ENCODE data around the gene YIF1A. TPM values are rescaled to one million over a fixed set of nuclear protein-coding genes. Genes with fewer than 3 reads are reported as not detected.

The YIF1A gene
- total RNA-seq, 4 donors from 2014 or later: 60.6 to 99.7 (median 72.3) TPM

- H3K9me3 ChIP-seq: no peaks in the 10 kb centered on the region
- intact Hi-C loops (cut with DNase I; ENCODE audit: low total_unique reads) (no loop called here), in situ Hi-C loops (cut with MboI; ENCODE audit: low pct_ligation_motif_present in 1 of 4, low pct_unique_long_range_greater_than_20kb in 1 of 4, low sequenced_read_pairs in 3 of 4) (no loop called here)
- no peaks in the 10 kb centered on the region for H3K4me1 ChIP-seq
- WGBS, 2 donors (ENCODE audit: low coverage in 1 of 2): 53 to 69% methylated on average over 5 to 6 of the region's 8 CpGs
- peaks cover 35% of the 10 kb centered on the region for H3K27me3 ChIP-seq
- TF ChIP-seq CTCF (IDR thresholded peaks at IDR 0.05): no peak
- no peak for TF ChIP-seq EP300 (IDR thresholded peaks at IDR 0.05; ENCODE audit: low read depth)
- no peak for TF ChIP-seq POLR2AphosphoS5 (IDR thresholded peaks at IDR 0.05)
- TF ChIP-seq POLR2A (IDR thresholded peaks at IDR 0.05): no peak
- no peaks in the 10 kb centered on the region for H3K36me3 ChIP-seq
- H3K27ac ChIP-seq: no peak overlapping the region
- H3K4me3 ChIP-seq: no peak overlapping the region
- no peak for DNase-seq
These were observed 8.7 kb upstream of the YIF1A start for GRCh38 chr11:66297610-66298009.

- no peaks in the 10 kb centered on the region for H3K9me3 ChIP-seq
- intact Hi-C loops (cut with DNase I; ENCODE audit: low total_unique reads): no loop called here
- no peak for DNase-seq
- in situ Hi-C loops (cut with MboI; ENCODE audit: low pct_ligation_motif_present in 1 of 4, low pct_unique_long_range_greater_than_20kb in 1 of 4, low sequenced_read_pairs in 3 of 4): no loop called here
- peaks cover 54% of the 10 kb centered on the region for H3K27me3 ChIP-seq
- H3K4me1 ChIP-seq: peaks cover 6 to 15% (median 11%) of the 10 kb centered on the region in 4 donors
- WGBS, 2 donors (ENCODE audit: low coverage in 1 of 2): 91% methylated on average over 92 of the region's 123 CpGs; no CpG with 5 or more reads in 1 of the 2 donors
- H3K36me3 ChIP-seq: no peaks in the 10 kb centered on the region
- H3K27ac ChIP-seq: no peak overlapping the region
- TF ChIP-seq POLR2A (IDR thresholded peaks at IDR 0.05): no peak
- TF ChIP-seq CTCF (IDR thresholded peaks at IDR 0.05): no peak
- TF ChIP-seq EP300 (IDR thresholded peaks at IDR 0.05; ENCODE audit: low read depth): no peak
- TF ChIP-seq POLR2AphosphoS5 (IDR thresholded peaks at IDR 0.05): no peak
- no peak overlapping the region for H3K4me3 ChIP-seq
These were observed 6.0 kb upstream of the YIF1A start for GRCh38 chr11:66294626-66295620.

GRCh38 chr11:66293777-66294625, 5.1 kb upstream of the YIF1A start:
- Histone ChIP-seq H3K9me3 (no peaks in the 10 kb centered on the region), H3K36me3 (no peaks in the 10 kb centered on the region), H3K27ac (no peak overlapping the region), H3K27me3 (peaks cover 54% of the 10 kb centered on the region), H3K4me1 (peaks cover 8 to 19% (median 16%) of the 10 kb centered on the region in 4 donors), H3K4me3 (no peak overlapping the region)
- intact Hi-C loops (cut with DNase I; ENCODE audit: low total_unique reads): no loop called here
- no peak for TF ChIP-seq POLR2AphosphoS5 (IDR thresholded peaks at IDR 0.05)
- no peak for TF ChIP-seq POLR2A (IDR thresholded peaks at IDR 0.05)
- TF ChIP-seq CTCF (IDR thresholded peaks at IDR 0.05): no peak
- no peak for TF ChIP-seq EP300 (IDR thresholded peaks at IDR 0.05; ENCODE audit: low read depth)
- WGBS, 2 donors (ENCODE audit: low coverage in 1 of 2): 79% methylated on average over 20 of the region's 30 CpGs; no CpG with 5 or more reads in 1 of the 2 donors
- DNase-seq: no peak
- in situ Hi-C loops (cut with MboI; ENCODE audit: low pct_ligation_motif_present in 1 of 4, low pct_unique_long_range_greater_than_20kb in 1 of 4, low sequenced_read_pairs in 3 of 4): no loop called here

- WGBS, 2 donors (ENCODE audit: low coverage in 1 of 2): 48% methylated on average over 4 of the region's 4 CpGs; no CpG with 5 or more reads in 1 of the 2 donors
- TF ChIP-seq POLR2A (IDR thresholded peaks at IDR 0.05) (no peak), POLR2AphosphoS5 (IDR thresholded peaks at IDR 0.05) (no peak), EP300 (IDR thresholded peaks at IDR 0.05; ENCODE audit: low read depth) (no peak), CTCF (IDR thresholded peaks at IDR 0.05) (no peak)
- Histone ChIP-seq H3K4me1 (peaks cover 8 to 22% (median 17%) of the 10 kb centered on the region in 4 donors), H3K27ac (no peak overlapping the region), H3K36me3 (no peaks in the 10 kb centered on the region), H3K27me3 (peaks cover 54% of the 10 kb centered on the region), H3K4me3 (no peak overlapping the region), H3K9me3 (no peaks in the 10 kb centered on the region)
- intact Hi-C loops (cut with DNase I; ENCODE audit: low total_unique reads): no loop called here
- no peak for DNase-seq
- in situ Hi-C loops (cut with MboI; ENCODE audit: low pct_ligation_motif_present in 1 of 4, low pct_unique_long_range_greater_than_20kb in 1 of 4, low sequenced_read_pairs in 3 of 4): no loop called here
These were observed 4.4 kb upstream of the YIF1A start for GRCh38 chr11:66293352-66293751.

All from transverse colon (tissue), 4 donors.